HG03175 (cell line): Measurements from ENCODE around the gene AVPI1.

Experiments
- ATAC-seq: cut with Tn5 transposase; IDR thresholded peaks from one replicate; pipeline ENCODE4 v1.9.1; 2021; ENCODE audit warnings: mild to moderate bottlenecking, moderate library complexity; ENCODE audit not compliant: unreplicated experiment

AVPI1 gene, protein sequence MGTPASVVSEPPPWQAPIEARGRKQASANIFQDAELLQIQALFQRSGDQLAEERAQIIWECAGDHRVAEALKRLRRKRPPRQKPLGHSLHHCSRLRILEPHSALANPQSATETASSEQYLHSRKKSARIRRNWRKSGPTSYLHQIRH

DNA sequence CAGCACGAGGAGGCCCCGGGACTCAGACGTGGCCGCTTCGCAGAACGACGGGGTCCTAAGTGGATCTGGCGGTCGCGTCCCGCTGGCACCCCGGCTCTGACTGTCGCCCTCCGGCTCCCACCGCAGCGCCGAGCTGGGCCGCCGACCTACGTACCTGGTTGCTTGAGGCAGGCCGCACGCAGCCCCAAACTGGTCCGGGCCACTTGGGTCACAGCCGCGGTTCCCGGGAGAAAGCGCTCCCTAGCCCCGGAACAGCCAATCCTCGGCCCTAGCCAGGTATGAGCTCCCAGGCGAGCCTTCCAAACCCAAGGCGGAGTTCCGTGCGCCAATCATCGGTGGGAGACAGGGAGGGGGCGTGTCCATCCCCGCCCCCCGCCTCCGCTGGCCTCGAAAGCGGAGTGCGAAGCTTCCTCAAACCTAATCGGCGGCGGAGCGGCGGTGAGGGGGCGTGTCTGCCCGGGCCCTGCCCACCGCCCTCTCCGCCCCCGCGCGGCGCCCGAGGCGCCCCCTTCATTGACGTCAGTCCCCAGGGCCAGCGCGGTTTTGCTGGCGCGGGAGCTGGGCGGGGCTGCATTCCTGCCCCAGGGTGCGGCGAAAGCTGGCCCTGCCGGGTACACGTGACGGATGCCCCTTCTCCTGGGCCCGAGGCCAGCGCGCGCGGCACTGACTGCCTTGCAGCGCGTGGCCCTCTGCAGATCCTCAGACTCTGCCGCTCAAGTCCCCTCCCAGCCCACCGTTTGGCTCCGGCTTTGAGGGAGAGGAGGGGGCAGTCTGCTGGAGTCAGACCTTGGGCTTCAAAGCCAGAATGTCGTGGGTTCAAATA lies at the start of gene AVPI1:
TSS of gene AVPI1 (minus strand) at position 280 of the 823 bp plus-strand sequence. CDS start 7,336 bp downstream, outside the sequence.
- peak; percentile 90 for ATAC-seq

DNA sequence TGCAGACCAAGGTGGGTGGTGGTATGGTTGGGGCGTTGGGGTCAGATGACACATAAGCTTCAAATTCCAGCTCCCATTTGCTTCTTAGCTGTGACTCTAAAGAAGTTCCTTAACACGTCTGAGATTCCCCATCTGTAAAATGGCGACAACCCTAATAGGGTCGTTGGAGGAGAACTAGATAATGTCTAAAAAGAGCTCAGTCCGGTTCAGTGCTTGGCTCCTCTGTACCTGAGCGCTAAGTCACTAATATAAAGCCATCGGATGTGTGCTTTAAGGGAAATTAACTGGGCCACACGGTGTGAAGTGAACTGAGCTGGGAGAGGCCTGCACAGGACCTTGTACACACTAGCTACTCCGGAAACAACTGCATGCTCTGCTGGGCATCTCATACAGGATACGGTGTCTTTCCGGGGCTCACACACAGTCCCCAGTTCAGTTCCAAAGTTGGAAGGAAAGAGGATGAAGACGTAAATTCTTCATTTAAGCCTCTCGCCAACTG lies 49.4 kb upstream of the AVPI1 start:
- ATAC-seq, result peak; percentile 25

DNA sequence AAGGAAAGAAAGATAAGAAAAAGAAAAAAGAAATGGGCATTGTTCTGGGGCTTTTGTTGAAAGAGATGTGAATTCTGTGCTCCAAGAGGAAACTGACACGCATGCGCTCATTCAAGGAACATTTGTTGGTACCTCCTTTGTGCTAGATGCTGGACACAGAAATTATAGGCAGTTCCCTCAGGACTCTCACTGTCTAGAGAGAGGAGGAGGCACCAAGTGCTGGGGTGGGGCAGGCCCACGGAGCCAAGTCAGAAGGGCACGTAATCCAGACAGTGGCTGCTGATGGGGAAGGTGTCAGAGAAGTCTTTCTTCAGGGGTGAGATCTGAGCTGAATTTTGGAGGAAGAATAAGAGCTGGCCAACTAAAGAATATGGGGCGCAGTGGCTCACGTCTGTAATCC lies 47.0 kb upstream of the AVPI1 start:
- ATAC-seq, result no peak

DNA sequence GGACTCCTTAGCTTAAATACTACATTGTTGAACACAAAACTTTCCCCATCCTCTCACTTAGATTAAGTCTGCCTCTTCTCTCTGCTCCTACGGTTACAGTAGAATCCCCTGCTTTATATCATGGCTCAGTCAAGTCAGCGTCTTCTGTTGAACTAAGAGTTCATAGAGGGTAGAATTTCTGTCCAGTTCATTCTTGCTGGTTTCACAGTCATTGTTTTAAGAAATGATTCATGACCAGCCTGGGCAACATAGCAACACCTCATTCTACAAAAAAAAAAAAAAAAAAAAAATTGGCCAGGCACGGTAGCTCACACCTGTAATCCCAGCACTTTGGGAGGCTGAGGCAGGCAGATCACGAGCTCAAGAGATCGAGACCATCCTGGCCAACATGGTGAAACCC lies 46.2 kb upstream of the AVPI1 start:
- ATAC-seq, result no peak

DNA sequence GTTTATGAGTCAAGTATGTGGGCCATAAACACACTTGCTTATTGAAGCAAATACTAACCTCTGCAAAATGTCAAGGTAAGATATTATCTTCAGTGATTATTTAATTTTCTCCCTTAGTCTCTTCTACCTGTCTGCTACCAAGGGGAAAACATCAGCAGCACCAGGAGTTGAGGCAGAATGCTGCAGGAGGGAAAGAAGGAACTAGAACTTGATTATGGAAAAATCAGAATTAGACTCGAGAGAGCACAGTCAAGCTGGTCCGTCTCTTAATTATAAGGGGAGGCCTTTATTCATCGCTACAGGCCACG lies 45.0 kb upstream of the AVPI1 start:
- ATAC-seq, result no peak

DNA sequence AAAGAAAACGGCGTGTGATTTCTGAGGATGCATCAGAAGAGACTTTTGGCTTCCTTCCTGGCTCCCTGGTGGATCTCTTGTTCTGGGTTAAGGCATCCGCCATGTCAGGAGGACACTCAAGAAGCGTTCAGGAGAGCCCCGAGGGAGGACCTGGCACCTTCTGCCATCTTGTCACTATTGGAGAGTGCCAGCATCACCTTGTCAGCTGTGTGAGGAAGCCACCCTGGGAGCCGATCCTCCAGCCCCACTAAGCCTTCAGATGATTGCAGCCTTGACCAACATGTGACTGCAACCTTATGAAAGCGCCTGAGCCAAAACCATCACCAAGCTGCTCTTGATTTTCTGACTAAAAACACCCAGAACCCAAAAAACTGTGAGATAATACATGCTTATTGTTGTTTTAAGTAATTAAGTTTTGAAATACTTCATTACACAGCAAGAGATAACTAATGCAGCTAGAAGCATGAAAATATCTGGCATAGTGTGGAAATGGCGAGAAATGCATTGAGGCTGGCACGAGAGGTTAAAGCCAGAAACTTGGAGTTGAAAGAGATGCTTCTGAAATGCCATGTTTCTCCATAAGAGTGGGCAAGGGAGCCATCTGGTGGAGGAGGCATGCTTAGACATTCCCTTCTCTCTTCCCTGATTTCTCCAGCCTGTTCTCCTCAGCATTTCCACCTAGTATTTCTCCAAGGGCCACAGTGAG lies 44.5 kb upstream of the AVPI1 start:
- ATAC-seq, result no peak

DNA sequence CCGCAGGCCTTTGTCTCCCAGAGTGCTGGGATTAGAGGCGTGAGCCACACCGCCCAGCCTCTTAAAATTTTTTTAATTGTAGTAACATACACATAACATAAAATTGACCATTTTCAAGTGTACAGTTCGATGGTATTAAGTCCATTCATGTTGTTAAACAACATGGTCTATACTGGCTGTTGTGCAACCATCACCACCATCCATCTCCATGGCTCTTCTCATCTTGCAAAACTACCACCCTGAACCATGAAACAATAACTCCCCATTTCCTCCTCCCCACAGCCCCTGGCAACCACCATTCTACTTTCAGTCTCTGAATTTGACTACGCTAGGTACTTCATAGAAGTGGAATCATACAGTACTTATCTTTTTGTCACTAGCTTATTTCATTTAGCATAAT lies 42.0 kb upstream of the AVPI1 start:
- ATAC-seq, result no peak

DNA sequence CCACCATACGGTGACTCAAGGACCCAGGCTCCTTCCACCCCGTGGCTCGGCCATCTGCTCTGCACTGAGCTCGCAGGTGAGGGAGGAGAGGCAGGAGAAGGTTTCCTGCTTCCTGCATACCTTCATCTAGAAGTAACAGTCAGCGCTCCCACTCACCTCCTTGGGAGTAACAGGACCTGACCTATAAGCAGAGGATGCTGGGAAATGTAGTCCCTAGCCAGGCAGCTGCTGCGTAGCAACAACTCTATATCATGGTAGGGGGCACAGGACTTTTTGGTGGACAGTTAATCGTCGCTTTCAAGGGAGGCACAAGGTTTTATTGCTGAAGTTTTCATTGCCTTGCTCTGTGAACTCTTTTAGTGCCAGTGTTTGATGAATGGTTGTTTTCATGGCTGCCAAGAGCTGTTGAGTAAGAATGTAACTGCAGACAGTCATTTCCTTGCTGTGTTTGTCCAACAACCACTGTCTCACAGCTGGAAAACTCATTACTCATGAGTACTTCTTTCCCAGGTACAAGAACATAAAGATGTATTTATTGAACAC lies 39.7 kb upstream of the AVPI1 start:
- ATAC-seq, result no peak

DNA sequence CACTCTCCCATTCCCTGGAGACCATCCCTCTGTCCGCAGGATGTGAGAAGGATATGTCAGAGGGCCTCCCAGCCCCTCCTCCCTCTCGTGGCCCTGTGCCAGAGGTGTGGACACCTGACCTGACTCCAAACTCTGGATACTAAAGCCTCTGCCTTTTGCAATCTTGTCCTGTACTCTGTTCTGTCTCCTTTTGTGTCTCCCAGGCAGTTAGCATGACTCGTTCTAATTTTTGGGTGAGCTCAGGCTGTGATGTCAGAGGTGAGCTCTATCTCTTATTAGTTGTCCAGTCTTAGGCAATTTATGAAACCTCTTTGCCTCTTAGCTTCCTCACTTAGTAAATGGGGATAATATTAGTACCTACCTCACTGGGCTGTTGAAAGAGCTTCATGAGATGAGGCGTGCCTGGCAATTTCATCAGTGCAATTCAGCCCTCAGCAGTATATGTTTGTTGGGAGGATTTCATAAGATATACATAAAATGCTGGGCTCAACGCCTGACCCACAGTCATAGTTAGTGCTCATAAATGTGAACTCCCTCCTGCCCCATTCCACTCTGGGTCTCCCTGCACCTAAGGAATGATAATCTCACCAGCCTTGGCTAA lies 37.4 kb upstream of the AVPI1 start:
- no peak for ATAC-seq

DNA sequence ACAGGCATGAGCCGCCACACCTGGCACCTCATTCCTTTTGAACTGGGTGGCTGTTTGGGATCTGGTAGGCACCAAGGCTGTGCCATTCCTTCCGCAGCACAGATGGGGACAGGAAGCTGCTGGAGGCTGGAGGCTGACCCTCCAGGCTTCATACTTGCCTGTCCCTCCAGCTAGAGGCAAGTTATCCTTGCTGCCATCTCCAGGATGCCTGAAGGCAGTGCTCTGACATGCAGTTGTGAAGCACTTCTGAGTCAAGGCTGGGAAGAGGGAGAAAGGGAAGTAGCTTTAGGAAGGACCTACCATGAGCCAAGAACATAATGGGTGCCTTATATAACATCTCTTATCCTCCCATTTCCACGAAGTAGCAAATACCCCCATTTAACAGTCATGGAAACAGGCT lies 36.0 kb upstream of the AVPI1 start:
- no peak for ATAC-seq

DNA sequence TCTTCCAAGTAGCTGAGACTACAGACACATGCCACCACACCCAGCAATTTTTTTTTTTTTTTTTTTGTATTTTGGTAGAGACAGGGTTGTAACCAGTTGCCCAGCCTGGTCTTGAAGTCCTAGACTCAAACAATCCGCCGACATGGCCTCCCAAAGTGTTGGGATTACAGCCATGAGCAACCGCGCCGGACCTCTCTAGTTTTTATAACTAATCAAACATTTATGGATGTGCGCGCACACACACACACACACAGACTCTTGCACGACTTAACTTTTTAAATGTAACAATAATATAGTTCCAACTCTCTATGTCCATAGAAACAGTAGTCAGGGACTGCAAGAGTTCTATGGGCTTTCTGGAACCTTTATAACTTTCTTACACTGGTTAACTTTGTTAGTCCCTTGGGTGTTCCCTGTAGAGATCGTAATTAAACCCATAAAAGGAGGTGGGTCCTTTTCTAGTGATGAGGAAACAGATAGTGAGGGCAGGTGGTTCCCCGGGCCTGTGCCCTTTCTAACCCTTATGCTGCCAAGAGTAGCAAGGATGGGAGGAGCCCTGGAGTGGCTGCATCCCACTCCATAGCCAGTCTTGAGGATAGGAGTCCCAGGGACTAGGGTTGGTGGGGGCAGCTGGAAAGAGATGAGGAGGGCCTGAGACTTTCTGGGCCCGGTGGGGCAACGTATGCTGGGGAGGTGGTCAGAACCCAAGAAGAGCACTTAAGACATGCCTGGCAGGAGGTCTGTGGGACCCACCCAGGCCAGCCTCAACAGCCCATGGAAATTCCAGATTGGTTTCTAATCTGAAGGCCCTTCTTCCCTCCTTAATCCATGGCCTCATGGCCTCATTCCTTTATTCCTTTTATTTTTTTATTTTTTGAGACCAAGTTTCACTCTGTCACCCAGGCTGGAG lies 35.1 kb upstream of the AVPI1 start:
- no peak for ATAC-seq

DNA sequence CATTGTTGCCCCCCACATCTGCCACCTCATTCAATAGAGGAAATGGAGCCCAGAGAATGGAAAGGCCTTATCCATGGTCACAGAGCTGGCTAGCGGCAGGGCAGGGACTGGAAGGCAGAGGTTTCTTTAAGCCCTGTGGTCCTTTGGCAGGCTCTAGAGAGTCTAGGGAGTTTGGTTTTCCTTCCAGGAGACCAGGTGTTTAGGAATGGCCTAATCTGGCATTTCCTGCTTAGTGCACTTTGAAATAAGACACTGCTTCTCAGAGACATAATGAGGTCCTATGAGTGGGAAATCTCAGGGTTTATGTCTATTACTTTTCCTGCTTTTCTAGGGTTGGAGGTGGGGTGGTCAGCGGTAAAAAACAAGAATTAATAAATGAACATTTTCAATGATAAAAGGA lies 32.6 kb upstream of the AVPI1 start:
- no peak for ATAC-seq

DNA sequence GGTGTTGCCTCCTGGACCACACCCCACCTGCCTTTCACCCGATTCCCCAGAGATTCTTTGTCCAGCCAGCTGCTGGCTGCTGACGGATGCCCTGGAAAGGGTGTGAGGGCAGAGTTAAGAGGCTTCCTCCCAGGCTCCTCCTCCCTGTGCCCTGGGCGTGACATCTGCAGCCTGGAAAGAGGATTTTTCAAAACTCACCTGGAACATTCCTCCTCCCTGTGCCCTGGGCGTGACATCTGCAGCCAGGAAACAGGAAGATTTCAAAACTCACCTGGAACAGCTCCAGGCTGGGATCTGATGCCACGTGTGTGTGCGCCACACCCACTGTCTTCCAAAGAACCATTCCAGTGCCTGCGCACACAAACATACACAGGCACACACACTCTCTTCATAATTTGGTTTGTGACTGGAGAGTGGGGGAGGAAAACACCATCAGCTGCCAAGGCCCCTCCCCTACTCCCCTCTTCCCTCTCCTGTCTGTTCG lies 31.7 kb upstream of the AVPI1 start:
- ATAC-seq, result no peak

DNA sequence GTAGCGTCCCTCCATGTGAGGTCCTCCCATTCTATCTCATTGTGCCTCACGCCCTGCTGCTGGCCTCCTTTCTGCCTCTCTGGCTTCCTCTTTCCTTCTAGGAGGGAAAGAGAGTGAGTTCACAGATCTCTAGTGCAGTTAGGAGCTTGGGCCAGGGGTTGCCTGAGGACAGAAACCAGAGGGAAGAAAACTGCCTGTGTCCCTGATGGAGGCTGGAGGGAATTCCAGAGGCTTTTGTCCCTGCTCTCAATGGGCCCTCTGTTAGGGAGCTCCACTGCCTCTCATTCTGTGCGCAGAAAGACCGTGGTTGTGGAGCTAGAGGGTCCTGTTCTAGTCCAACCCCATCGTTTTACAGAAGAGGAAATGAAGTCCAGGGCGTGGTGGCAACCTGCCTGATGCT lies 31.1 kb upstream of the AVPI1 start:
- ATAC-seq, result no peak

DNA sequence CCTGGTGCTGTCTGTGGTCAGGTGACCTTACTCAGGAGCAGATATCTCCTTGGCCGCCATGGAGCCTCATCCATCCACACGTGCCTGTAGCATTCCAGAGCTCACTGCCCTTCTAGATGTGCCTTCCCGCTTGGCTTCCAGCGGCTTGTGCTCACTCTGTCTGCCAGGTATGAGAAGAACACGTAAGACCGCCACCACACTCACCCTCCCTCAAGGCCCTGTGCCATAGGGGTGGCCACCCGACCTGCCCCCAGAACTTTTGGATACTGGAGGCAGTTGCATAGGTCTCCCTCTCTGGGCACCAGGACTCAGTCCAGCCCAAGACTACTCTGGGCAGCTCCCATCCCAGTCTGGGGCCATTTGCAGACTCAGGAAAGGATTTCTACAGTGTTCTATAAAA lies 30.6 kb upstream of the AVPI1 start:
- ATAC-seq, result no peak

DNA sequence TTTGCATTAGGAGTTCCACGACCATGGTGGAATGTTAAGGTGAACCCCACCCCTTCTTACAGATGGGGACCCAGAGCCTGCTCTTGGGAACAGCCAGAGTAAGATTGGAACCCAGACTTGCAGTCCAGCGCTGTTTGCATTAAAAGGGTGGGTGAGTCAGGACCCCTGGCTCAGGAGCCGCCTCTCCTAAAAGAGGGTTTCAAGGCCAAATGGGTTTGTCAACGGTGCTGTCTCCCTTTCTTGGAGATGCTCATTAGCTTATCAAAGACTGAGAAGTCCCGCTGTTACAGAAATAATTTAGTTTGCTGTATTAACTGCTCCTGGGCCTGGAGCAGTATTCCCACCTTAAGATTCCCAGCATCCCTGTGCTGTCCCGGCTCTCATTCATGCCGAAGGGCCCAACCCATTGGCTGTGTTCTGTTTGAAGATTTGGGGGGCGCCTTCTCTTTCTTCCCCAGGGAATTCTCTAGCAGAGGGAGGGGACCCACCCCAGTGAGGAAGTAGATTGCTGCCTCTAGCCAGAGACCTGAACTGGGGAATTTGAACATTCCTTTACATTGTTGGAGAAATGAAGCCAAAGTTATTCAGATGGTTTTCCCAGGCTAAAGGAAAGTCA lies 28.3 kb upstream of the AVPI1 start:
- no peak for ATAC-seq

DNA sequence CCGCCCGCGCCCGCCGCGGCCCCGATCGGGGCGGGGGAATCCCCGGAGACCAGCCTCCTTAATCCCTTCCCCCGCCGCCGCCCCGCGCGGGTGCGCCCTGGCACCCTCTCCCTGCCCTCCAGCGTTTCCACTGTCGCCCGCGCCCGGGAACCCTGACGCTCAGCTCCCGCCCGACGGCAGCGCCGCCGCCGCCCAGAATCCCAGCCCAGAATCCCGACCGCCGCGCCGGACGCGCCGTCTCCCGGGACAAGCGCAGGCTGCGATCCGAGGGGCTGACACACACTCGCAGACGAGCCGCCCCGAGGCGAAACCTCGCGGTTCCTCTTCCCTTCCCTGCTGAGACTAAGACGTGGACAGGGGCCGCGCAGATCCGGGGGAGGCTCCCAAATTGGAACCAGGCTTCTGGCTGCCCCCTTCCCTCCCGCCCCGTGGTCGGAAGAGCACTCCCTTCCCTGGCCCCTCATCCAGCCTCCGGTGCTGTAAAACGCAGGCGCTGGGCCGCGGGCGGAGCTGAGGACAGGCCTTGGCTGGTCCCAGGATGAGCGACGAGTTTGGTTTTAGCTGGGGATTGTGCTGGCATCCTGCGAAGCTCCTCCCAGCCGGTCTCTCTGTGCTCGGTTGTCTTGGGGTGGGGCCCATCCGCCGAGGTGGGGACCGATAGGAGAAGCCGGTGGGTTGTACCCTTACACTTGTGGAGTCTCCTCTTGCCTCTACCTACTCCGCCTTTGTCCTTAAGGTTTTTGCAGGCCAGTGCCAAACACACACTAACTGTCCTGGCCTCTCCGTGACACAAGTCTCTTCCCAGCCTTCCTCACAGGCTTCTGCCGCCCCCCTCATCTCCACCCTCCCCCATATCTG lies 27.6 kb upstream of the AVPI1 start:
- ATAC-seq, result peak; percentile 36

DNA sequence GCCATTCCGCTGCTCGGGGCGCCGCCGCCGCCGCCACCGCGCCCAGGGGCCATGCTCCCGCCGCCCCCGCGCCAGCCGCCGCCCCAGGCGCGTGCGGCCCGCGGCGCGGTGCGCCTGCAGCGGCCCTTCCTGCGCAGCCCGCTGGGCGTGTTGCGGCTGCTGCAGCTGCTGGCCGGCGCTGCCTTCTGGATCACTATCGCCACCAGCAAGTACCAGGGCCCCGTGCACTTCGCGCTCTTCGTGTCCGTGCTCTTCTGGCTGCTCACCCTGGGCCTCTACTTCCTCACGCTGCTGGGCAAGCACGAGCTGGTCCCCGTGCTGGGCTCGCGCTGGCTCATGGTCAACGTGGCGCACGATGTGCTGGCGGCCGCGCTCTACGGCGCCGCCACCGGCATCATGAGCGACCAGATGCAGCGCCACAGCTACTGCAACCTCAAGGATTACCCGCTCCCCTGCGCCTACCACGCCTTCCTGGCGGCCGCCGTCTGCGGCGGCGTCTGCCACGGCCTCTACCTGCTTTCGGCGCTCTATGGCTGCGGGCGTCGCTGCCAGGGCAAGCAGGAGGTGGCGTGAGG lies 26.9 kb upstream of the AVPI1 start:
- peak; percentile 69 for ATAC-seq
